ENCODE results near the gene HSBP1.

DNA sequence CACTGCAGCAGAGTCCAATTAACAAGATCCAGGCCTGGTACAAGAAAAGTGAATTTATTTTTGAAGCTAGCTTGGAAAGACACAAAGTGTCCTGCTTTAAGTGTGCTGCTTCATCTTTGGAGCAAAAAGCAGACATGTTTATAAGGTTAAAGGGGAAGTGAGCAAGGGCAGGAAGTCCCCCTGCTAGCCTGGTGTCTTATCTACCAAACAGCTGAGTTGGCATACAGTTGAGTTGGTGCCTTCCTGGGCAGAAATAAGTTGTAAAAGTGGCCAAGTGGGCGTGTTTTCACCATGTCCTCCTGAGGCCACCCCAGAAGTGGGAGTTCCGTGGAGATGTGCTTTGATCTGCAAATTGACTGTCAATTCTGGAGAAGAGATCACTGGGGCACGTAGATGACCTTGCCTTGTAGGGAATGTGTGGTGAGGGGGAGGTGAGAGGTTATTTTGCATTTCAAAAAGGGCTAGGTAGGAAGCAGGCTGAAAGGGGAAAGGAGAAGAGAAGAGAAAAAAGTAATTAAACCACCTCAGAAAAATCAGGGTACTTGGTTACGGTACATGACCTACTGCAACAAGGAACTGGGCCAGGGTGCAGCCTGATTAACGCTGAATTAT is 38.3 kb upstream of the HSBP1 start:
- TF ChIP-seq, protein P1, sequence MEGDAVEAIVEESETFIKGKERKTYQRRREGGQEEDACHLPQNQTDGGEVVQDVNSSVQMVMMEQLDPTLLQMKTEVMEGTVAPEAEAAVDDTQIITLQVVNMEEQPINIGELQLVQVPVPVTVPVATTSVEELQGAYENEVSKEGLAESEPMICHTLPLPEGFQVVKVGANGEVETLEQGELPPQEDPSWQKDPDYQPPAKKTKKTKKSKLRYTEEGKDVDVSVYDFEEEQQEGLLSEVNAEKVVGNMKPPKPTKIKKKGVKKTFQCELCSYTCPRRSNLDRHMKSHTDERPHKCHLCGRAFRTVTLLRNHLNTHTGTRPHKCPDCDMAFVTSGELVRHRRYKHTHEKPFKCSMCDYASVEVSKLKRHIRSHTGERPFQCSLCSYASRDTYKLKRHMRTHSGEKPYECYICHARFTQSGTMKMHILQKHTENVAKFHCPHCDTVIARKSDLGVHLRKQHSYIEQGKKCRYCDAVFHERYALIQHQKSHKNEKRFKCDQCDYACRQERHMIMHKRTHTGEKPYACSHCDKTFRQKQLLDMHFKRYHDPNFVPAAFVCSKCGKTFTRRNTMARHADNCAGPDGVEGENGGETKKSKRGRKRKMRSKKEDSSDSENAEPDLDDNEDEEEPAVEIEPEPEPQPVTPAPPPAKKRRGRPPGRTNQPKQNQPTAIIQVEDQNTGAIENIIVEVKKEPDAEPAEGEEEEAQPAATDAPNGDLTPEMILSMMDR (IDR thresholded peaks at IDR 0.05), result no peak
- TF ChIP-seq POLR2A (IDR thresholded peaks at IDR 0.05), result no peak
